Hepatocyte (in vitro differentiated cells): ENCODE results near the gene SOX6.

Experiments used
- EZH2 ChIP-seq: fragments of 200-600 bp; sonication (generic); IDR thresholded peaks from 2 replicates; pipeline ENCODE4 v1.6.1; 2016; ENCODE audit warnings: antibody characterized with exemption, mild to moderate bottlenecking, borderline replicate concordance
- EZH2phosphoT487 ChIP-seq: fragments of 200-600 bp; sonication (generic); IDR thresholded peaks from one replicate; pipeline ENCODE4 v1.6.1; 2018; ENCODE audit warnings: antibody characterized with exemption, mild to moderate bottlenecking, low read depth, moderate library complexity; ENCODE audit not compliant: unreplicated experiment, severe bottlenecking
- TF ChIP-seq, protein P1 (sequence below): fragments of 200-600 bp; sonication (generic); IDR thresholded peaks from 2 replicates; pipeline ENCODE4 v1.5.1; 2016; ENCODE audit warnings: antibody characterized with exemption, mild to moderate bottlenecking; ENCODE audit not compliant: poor library complexity

DNA sequence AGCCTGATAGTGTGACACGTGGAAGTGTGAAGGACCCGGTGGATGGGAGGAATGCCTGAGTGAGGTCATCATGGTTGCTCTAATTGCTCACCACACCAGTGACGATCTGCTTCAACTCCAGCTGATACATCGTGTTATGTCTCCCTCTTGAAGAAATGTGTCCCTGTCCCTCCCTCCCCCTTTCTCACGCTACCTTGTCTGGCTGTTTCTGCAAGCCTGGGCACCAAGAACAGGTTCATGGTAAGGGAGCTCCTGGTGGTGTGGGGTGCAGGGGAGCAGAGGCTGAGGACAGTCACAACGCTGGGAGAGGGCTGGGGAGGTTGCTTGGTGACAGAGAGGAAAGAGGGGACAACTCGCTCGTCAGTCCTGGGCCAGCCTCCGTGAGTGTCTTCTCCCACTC lies 413.4 kb downstream of the SOX6 start:
- TF ChIP-seq, protein P1, sequence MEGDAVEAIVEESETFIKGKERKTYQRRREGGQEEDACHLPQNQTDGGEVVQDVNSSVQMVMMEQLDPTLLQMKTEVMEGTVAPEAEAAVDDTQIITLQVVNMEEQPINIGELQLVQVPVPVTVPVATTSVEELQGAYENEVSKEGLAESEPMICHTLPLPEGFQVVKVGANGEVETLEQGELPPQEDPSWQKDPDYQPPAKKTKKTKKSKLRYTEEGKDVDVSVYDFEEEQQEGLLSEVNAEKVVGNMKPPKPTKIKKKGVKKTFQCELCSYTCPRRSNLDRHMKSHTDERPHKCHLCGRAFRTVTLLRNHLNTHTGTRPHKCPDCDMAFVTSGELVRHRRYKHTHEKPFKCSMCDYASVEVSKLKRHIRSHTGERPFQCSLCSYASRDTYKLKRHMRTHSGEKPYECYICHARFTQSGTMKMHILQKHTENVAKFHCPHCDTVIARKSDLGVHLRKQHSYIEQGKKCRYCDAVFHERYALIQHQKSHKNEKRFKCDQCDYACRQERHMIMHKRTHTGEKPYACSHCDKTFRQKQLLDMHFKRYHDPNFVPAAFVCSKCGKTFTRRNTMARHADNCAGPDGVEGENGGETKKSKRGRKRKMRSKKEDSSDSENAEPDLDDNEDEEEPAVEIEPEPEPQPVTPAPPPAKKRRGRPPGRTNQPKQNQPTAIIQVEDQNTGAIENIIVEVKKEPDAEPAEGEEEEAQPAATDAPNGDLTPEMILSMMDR, result no peak
- TF ChIP-seq EZH2phosphoT487 (no peak), EZH2 (no peak)
